Central memory CD4-positive, alpha-beta T cell (primary cell): ENCODE data around the gene OARD1.
A peak's percentile ranks its signal among the peaks of the same experiment; 100 is the strongest.
"Not testable (repeated sequence)": the region's sequence is repeated elsewhere in the genome, so short reads cannot be mapped to it uniquely, and the experiment has no call there.

ENCODE experiments used
- DNase-seq: peaks from one replicate; pipeline ENCODE4 v3.0.0; 2022
- total RNA-seq, 3 experiments: gene quantifications; one replicate each; lab custom pipeline; 2026; lab: John Stamatoyannopoulos, UW

Gene OARD1
- total RNA-seq: 28.7 to 42.0 (median 34.9) reads per million in 3 experiments

GRCh38 chr6:41071923-41072835, at the start of gene OARD1:
OARD1 (minus strand) TSS chr6:41072356; CDS start chr6:41071634, 722 bp downstream.
- peak; percentile 100 for DNase-seq

DNA sequence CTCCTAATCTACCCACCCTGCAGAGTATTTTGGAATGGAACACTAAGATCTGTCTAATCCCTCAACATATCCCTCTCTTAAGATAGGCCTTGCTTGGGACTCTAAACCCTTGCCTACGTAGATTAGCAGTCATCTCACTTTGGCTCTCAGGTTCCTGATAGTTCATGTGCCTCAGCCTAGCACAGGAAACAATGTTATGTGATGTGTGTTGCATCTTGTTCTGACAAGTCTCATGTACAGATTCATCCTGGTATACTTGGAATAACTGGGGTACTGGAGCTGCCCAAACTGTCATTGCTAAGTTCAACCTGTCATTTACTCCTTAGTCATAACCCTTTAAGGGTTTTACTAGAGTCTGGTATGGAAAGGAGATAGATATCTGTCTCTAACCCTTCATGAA, 47.9 kb upstream of the OARD1 start:
- no peak for DNase-seq

DNA sequence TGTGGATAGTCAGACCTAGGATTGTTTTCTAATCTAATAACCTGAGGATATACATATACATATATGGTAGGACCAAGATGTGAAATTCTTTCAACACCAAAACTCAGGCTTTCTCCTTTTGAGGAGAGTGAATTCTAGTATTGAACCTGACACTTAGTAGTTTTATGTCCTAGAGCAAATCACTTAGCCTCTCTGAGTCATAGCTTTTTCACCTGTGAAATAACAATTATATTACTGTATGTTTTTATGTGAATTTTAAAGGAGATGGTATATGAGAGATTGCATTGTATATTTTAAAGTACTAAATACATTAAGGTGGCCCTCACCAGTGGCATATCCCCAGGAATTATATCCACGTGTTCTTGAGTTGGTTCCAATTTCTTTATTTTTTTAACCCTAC, 47.4 kb upstream of the OARD1 start:
- DNase-seq: no peak

GRCh38 chr6:41115027-41115426, 42.9 kb upstream of the OARD1 start:
- not testable (repeated sequence) for DNase-seq

DNA sequence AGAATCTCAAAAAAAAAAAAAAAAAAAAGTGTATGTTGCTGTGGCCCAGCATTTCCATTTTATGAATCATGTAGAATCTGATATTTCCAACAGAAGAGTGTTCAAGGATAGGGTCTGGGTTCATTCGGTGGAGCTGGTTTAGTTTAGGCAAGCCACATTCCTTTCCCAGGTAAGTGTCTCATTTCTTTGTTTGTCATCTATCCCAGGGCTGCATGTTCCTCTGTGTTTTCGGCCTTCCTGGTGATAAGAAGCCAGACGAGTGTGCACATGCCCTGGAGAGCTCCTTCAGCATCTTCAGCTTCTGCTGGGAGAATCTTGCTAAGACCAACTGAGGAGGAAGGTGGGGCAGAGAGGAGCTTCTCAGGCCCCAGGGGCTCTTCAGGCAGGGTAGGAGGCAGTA, 38.9 kb upstream of the OARD1 start:
- DNase-seq: no peak

GRCh38 chr6:41103847-41104246, 31.7 kb upstream of the OARD1 start:
- DNase-seq: no peak

- no peak for DNase-seq
Observed at GRCh38 chr6:41100871-41101287, 28.7 kb upstream of the OARD1 start.

GRCh38 chr6:41098366-41098765, 26.2 kb upstream of the OARD1 start:
- DNase-seq: no peak

- DNase-seq: no peak
Observed at GRCh38 chr6:41097467-41098090, 25.4 kb upstream of the OARD1 start.

DNA sequence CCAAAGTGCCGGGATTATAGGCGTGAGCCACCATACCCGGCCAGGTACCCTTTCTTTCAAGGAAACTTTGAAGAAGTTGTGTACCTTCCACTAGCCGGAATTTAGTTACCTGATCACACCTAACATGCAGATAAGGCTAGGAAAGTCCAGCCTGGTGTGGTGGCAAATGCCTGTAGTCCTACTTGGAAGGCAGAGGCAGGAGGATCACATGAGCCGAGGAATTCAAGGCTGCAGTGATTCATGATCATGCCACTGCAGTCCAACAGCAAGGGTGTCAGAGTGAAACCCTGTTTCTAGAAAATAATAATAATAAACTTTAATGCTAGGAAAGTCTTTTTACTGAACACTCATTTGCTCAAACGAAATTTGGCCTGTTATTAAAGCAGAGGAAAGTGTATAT, 21.6 kb upstream of the OARD1 start:
- DNase-seq: no peak

GRCh38 chr6:41092421-41093140, 20.4 kb upstream of the OARD1 start:
- DNase-seq: no peak

GRCh38 chr6:41090841-41091761, 18.9 kb upstream of the OARD1 start:
- DNase-seq: no peak

DNA sequence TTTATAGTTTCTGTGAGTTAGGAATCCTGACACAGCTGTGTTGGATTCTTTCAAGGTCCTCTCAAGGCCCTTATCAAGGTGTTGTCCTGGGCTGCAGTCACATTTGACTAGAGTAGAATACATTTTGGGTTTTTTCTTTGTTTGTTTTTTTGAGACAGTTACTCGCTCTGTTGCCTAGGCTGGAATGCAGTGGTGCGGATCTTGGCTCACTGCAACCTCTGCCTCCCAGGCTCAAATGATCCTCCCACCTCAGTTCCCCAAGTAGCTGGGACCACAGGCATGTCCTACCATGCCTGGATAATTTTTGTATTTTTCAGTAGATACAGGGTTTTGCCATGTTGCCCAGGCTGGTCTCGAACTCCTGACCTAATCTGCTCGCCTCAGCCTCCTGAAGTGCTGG, 16.3 kb upstream of the OARD1 start:
- DNase-seq: no peak

GRCh38 chr6:41085182-41085581, 13.0 kb upstream of the OARD1 start:
- DNase-seq: no peak

DNA sequence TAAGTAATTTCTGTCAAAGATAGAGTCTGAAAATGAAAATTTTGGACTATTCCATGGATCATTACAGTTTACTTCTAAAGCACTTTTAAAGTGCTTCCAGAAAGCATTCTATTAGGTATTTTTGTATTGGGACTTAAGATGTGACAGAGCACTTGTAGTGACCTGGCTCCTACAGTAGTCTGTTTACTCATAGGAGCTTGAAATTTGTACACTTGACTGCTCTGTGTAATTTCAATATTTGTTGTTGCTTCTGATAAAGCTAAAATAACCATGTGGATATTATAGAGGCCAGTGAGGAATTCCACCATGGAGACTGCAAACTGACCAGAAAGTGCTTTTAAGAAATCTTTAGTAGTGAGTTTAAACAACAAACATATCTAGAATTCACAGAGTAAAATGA, 10.9 kb upstream of the OARD1 start:
- DNase-seq: no peak

DNA sequence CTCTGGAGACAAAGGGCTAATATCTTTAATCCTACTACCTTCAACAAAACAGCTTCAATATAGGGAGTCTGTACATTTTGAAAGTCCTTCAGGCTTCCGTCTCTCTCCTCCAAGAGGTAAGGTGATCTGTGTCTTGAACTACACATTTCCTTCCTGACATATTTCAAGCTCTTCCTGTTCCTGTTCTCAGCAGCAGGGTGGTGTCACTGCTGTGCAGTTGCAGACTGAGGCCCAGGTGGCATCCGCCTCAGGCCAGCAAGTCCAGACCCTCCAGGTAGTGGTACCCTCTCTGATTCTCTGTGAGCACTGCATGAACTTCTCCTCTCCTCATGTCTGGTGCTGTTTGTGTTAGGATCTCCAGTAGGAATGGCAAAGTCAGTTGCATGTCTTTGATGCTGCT, 8.5 kb upstream of the OARD1 start:
- DNase-seq: peak; percentile 24

DNA sequence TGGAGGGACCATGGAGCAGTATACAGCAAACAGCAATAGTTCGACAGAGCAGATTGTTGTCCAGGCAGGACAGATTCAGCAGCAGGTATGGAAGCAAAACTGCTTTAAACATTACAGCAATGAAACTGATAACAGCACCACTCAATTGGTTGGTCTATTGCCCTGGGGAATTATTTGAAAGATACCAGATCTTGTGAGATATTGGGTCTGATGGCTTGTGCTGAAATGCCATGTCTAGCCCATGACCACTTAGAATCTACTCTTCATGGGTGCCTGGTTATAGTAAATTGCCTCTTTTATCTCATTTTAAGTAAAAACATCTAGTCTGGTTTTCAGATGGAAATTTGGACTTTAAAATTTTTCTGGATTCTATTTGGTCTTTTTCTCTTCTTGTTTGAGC, 6.9 kb upstream of the OARD1 start:
- DNase-seq: no peak

- DNase-seq: no peak
Observed at GRCh38 chr6:41078101-41078500, 5.9 kb upstream of the OARD1 start.

DNA sequence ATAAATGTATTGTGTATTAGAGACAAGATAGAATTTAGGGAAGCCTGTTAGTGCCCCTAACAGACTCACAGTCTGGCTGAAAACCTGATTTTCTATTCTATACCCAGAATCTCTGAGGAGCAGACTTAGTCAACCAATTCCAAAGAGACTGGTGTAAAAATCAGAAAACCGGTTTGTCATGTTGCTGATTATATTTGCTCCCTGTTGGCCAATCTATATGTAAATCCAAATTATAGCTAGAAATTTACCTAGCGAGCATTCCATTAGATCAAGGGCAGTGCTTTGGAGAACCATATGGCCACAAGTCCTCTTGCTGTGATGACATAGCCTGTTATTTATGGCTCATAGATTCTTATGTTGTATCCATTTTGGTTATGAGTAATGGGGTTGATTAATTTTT, 5.4 kb upstream of the OARD1 start:
- DNase-seq: no peak

- no peak for DNase-seq
Observed at GRCh38 chr6:41075651-41076626, 3.8 kb upstream of the OARD1 start.
